GM23248 (cell line): Measurements from ENCODE around the gene C1QTNF3. TPM values are rescaled to one million over a fixed set of nuclear protein-coding genes. Genes with fewer than 3 reads are reported as not detected.
"Not testable (repeated sequence)": the region's sequence is repeated elsewhere in the genome, so short reads cannot be mapped to it uniquely, and the experiment has no call there.

Experiments
- DNase-seq: peaks from one replicate; pipeline ENCODE4 v3.0.0-alpha.2; 2015
- H2AFZ ChIP-seq: fragments of 200-600 bp; sonication (generic); 2 replicates; pipeline ENCODE4 v1.6.1; 2016; ENCODE audit warnings: antibody characterized with exemption
- H3F3A ChIP-seq: fragments of 200-600 bp; sonication (generic); 2 replicates; pipeline ENCODE4 v1.6.1; 2016; ENCODE audit warnings: mild to moderate bottlenecking, antibody characterized with exemption, mixed run types; ENCODE audit not compliant: insufficient read depth
- H3K27ac ChIP-seq: fragments of 200-600 bp; sonication (generic); 2 replicates; pipeline ENCODE4 v1.5.1; 2016; ENCODE audit warnings: mild to moderate bottlenecking
- H3K27me3 ChIP-seq: fragments of 200-600 bp; sonication (generic); replicated peaks from 2 replicates; pipeline ENCODE4 v1.6.1; 2016; ENCODE audit warnings: mild to moderate bottlenecking; ENCODE audit not compliant: insufficient read depth
- H3K36me3 ChIP-seq: fragments of 200-600 bp; sonication (generic); 2 replicates; pipeline ENCODE4 v1.6.1; 2016; ENCODE audit warnings: low read depth, mild to moderate bottlenecking
- H3K4me1 ChIP-seq: fragments of 200-600 bp; sonication (generic); 2 replicates; pipeline ENCODE4 v1.6.1; 2016; ENCODE audit warnings: mild to moderate bottlenecking; ENCODE audit not compliant: insufficient read depth
- H3K4me2 ChIP-seq: fragments of 200-600 bp; sonication (generic); one replicate; pipeline ENCODE4 v1.6.1; 2016; ENCODE audit warnings: mild to moderate bottlenecking; ENCODE audit not compliant: unreplicated experiment
- H3K4me3 ChIP-seq: fragments of 200-600 bp; sonication (generic); 2 replicates; pipeline ENCODE4 v1.5.1; 2016; ENCODE audit warnings: mild to moderate bottlenecking
- H3K79me2 ChIP-seq: fragments of 200-600 bp; sonication (generic); 2 replicates; pipeline ENCODE4 v1.6.1; 2016; ENCODE audit warnings: mild to moderate bottlenecking; ENCODE audit not compliant: insufficient read depth
- H3K9ac ChIP-seq: fragments of 200-600 bp; sonication (generic); 2 replicates; pipeline ENCODE4 v1.6.1; 2016; ENCODE audit warnings: mild to moderate bottlenecking
- H3K9me2 ChIP-seq: fragments of 200-600 bp; sonication (generic); 2 replicates; pipeline ENCODE4 v1.6.1; 2016; ENCODE audit warnings: mixed run types, mild to moderate bottlenecking, moderate library complexity; ENCODE audit not compliant: insufficient read depth
- H3K9me3 ChIP-seq: fragments of 200-600 bp; sonication (generic); one replicate; pipeline ENCODE4 v1.6.1; 2017; ENCODE audit warnings: low read depth
- H4K20me1 ChIP-seq: fragments of 200-600 bp; sonication (generic); 2 replicates; pipeline ENCODE4 v1.6.0; 2016; ENCODE audit not compliant: insufficient read depth
- EZH2 ChIP-seq: fragments of 200-600 bp; sonication (generic); IDR thresholded peaks from 2 replicates; pipeline ENCODE4 v1.6.1; 2018; ENCODE audit warnings: antibody characterized with exemption, mild to moderate bottlenecking; ENCODE audit not compliant: insufficient read depth, poor library complexity, severe bottlenecking
- EZH2phosphoT487 ChIP-seq: fragments of 200-600 bp; sonication (generic); IDR thresholded peaks from 2 replicates; pipeline ENCODE4 v1.6.1; 2018; ENCODE audit warnings: antibody characterized with exemption, moderate library complexity, mild to moderate bottlenecking, low read depth; ENCODE audit not compliant: insufficient read depth
- WGBS, 2 experiments: methylation state at CpG; one replicate each; pipeline ENCODE4 v1.1.6; 2015 to 2017; ENCODE audit warnings: low lambda C conversion rate in 2 of 2, low coverage in 1 of 2; ENCODE audit errors: missing lambda C conversion rate in 2 of 2; 5-methylcytosine and 5-hydroxymethylcytosine counted together
- in situ Hi-C: fragments of 300-500 bp; cut with MboI; formaldehyde crosslinking; loops from 2 replicates; pipeline ENCODE4 v1.15.0; 2020
- polyA plus RNA-seq: library from polyadenylated mRNA; unstranded; fragments of >200 nt; fragmentation: Nextera tagmentation; extraction: Ambion mirVana; gene quantifications from 2 replicates; pipeline ENCODE4 v1.2.1, GENCODE V29; 2016
- total RNA-seq: library from RNA; depleted of rRNA; stranded (reverse); fragments of >200 nt; shearing (Covaris generic); gene quantifications from 2 replicates; pipeline ENCODE4 v1.2.3, GENCODE V29; 2014

Gene C1QTNF3
- total and polyA plus RNA-seq, 2 experiments from 2014 or later = 0.11 to 0.58 TPM

DNA sequence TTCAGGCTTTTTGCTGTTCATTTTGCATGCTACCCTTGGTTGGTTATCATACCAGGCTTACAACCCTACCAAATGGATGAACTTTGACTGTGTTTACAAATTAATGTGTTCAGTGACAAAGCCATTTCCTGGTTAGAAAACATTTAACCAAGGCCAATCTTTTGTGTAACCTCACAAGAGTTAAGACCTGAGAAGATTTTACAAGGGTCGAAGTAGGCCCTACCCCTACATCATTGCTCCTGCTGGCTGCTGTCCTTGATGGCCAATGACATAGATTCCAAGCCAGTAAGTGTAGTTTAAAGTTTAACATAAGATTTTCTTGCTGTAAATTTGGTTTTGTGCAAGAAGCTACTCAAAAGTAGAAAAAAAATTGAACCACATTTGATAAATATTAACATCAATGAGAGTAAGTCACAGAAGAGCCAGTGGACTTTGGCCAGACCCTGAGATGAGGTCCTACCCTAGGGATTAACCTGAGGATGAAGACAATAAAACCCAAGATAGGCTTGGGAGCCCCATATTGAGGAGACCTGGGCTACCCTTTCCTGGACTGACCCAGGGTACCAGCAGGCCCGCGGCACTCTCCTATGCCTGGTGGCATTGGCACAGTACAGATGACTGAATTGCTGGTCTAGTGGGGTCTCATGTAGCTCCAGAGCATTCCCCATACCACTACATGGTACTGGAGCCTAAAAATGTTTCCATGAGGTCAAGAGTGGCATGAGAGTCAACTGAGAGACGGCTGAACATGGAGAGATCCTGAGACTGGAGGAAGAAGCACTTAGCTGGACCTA, 8.3 kb downstream of the C1QTNF3 start:
- Histone ChIP-seq H3K9me2 (no peaks in the 10 kb centered on the region), H3K9me3 (no peaks in the 10 kb centered on the region), H3K4me1 (0 out of 2 replicates have a peak, but pooled peaks cover 5% of the 10 kb centered on the region), H3K9ac (no peak overlapping the region), H4K20me1 (no peaks in the 10 kb centered on the region), H3K79me2 (no peaks in the 10 kb centered on the region), H3F3A (no peaks in the 10 kb centered on the region), H3K4me2 (no peak overlapping the region), H3K27ac (no peak overlapping the region), H3K36me3 (no peaks in the 10 kb centered on the region), H2AFZ (no peak overlapping the region), H3K4me3 (no peak overlapping the region), H3K27me3 (no peaks in the 10 kb centered on the region)
- no peak for TF ChIP-seq EZH2phosphoT487
- TF ChIP-seq EZH2 = no peak
- in situ Hi-C loops = no loop called here
- no peak for DNase-seq
- 90 to 97% methylated on average over 4 of the region's 4 CpGs for WGBS, 2 experiments

- no peaks in the 10 kb centered on the region for H3K79me2 ChIP-seq
- no peaks in the 10 kb centered on the region for H3K9me3 ChIP-seq
- no peak overlapping the region for H3K4me2 ChIP-seq
- no peaks in the 10 kb centered on the region for H3K4me1 ChIP-seq
- H3K27ac ChIP-seq = no peak overlapping the region
- 90 to 93% methylated on average over 3 of the region's 3 CpGs for WGBS, 2 experiments
- H3F3A ChIP-seq = no peaks in the 10 kb centered on the region
- no peak overlapping the region for H3K4me3 ChIP-seq
- H3K27me3 ChIP-seq = no peaks in the 10 kb centered on the region
- H3K9me2 ChIP-seq = no peaks in the 10 kb centered on the region
- no peak overlapping the region for H2AFZ ChIP-seq
- no peak for DNase-seq
- no peaks in the 10 kb centered on the region for H4K20me1 ChIP-seq
- TF ChIP-seq EZH2 = no peak
- H3K36me3 ChIP-seq = no peaks in the 10 kb centered on the region
- H3K9ac ChIP-seq = no peak overlapping the region
- in situ Hi-C loops = no loop called here
These were observed 11.0 kb downstream of the C1QTNF3 start for GRCh38 chr5:34031966-34032365.

GRCh38 chr5:34031117-34031516, 11.9 kb downstream of the C1QTNF3 start:
- TF ChIP-seq EZH2 (no peak), EZH2phosphoT487 (no peak)
- 55 to 57% methylated on average over 2 of the region's 2 CpGs for WGBS, 2 experiments
- H3K9me3 ChIP-seq = no peaks in the 10 kb centered on the region
- no peaks in the 10 kb centered on the region for H3K36me3 ChIP-seq
- no peaks in the 10 kb centered on the region for H3K4me1 ChIP-seq
- H4K20me1 ChIP-seq = no peaks in the 10 kb centered on the region
- H3K4me2 ChIP-seq = no peak overlapping the region
- no peaks in the 10 kb centered on the region for H3K79me2 ChIP-seq
- no peak overlapping the region for H3K4me3 ChIP-seq
- no peak overlapping the region for H3K9ac ChIP-seq
- no peaks in the 10 kb centered on the region for H3F3A ChIP-seq
- no peaks in the 10 kb centered on the region for H3K27me3 ChIP-seq
- H3K9me2 ChIP-seq = no peaks in the 10 kb centered on the region
- DNase-seq = no peak
- H2AFZ ChIP-seq = no peak overlapping the region
- in situ Hi-C loops = no loop called here
- H3K27ac ChIP-seq = no peak overlapping the region

GRCh38 chr5:34030585-34030984, 12.4 kb downstream of the C1QTNF3 start:
- H3K4me2 ChIP-seq, H4K20me1 ChIP-seq, H3K4me1 ChIP-seq, H3K79me2 ChIP-seq, H3K27ac ChIP-seq, H3K9me2 ChIP-seq, H2AFZ ChIP-seq, H3K4me3 ChIP-seq, DNase-seq, H3K9me3 ChIP-seq, H3K9ac ChIP-seq, H3K27me3 ChIP-seq, H3K36me3 ChIP-seq, H3F3A ChIP-seq, in situ Hi-C loops: not testable (repeated sequence)
- 86 to 93% methylated on average over 2 of the region's 2 CpGs for WGBS, 2 experiments

DNA sequence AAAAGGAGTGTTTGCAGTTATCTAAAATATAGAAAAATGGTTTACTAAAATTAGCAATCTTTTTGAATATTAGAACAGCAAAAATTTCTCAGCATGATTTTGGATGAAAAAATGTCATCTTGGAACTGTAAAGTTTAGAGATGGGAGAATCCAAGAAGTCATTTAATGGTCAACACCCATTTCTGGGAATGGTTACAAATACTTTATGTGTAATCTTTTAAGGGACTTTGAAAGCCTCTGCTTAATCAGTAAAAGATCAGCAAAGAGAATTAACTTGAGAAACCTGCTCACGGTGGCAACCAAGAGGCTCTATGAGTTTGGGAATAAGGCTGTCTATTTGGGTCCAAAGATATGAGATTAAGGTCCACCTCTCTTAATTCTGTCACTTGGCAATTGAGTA, 13.0 kb downstream of the C1QTNF3 start:
- DNase-seq = no peak
- TF ChIP-seq EZH2 (no peak), EZH2phosphoT487 (no peak)
- Histone ChIP-seq H3F3A (no peaks in the 10 kb centered on the region), H3K4me3 (no peak overlapping the region), H3K27me3 (no peaks in the 10 kb centered on the region), H3K79me2 (no peaks in the 10 kb centered on the region), H3K4me1 (no peaks in the 10 kb centered on the region), H3K4me2 (no peak overlapping the region), H4K20me1 (no peaks in the 10 kb centered on the region), H3K36me3 (no peaks in the 10 kb centered on the region), H2AFZ (no peak overlapping the region), H3K27ac (no peak overlapping the region), H3K9ac (no peak overlapping the region), H3K9me2 (no peaks in the 10 kb centered on the region), H3K9me3 (no peaks in the 10 kb centered on the region)
- WGBS, 2 experiments = 9 to 12% methylated on average over 1 of the region's 1 CpG
- in situ Hi-C loops = no loop called here
